ENCODE data around the gene SERTAD2. TPM values are rescaled to one million over a fixed set of nuclear protein-coding genes. Genes with fewer than 3 reads are reported as not detected.

SERTAD2 gene
- total RNA-seq, 4 donors from 2014 or later, result 1.8 to 29.5 (median 8.9) TPM

DNA sequence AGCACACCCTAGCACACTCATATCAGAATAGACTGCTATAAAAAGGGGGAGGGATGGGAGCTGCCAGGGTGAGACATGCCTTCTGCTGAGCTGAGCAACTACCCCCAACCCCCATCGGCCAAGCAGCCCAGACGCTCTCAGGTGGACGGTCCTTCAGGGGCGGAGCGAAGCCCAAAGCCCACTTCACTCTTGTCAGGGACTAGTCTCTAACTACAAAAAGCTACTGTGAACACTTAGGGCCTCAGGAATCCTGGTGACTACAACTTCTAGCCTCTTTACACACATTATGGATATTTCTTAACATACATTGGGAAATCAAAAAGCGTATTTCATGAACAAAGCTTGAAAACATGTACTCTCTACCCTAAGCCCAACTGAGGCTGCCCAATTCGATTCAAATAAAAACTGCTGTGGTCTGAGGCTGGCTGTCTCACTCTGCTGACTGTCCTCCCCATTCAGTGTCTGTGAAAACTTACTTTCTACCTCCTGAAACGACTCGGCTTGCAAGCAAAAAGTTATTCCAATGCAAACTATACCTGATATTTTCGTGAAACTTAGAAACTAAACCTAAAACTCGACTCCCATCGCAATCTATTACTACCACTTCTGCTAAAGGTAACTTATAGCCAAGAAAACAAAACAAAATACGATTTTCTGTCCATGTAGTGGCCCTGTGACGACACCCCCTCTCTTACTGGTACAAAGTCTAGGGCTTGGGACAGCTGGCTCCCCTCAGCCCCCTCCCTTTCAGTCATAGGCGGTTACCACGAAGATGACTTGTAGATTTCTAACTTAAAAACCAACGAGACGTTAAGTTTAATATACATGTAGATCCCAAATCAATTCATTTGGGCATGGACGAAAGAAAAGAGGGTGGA lies 1.2 kb downstream of the SERTAD2 start:
- Histone ChIP-seq H3K27ac (peak overlapping the region; percentile 98 to 100), H3K27me3 (no peaks in the 10 kb centered on the region), H3K36me3 (no peaks in the 10 kb centered on the region), H3K4me3 (peak overlapping the region; percentile 82 to 98), H3K9me3 (no peaks in the 10 kb centered on the region), H3K4me1 (no peaks in the 10 kb centered on the region)
- TF ChIP-seq, protein P1, sequence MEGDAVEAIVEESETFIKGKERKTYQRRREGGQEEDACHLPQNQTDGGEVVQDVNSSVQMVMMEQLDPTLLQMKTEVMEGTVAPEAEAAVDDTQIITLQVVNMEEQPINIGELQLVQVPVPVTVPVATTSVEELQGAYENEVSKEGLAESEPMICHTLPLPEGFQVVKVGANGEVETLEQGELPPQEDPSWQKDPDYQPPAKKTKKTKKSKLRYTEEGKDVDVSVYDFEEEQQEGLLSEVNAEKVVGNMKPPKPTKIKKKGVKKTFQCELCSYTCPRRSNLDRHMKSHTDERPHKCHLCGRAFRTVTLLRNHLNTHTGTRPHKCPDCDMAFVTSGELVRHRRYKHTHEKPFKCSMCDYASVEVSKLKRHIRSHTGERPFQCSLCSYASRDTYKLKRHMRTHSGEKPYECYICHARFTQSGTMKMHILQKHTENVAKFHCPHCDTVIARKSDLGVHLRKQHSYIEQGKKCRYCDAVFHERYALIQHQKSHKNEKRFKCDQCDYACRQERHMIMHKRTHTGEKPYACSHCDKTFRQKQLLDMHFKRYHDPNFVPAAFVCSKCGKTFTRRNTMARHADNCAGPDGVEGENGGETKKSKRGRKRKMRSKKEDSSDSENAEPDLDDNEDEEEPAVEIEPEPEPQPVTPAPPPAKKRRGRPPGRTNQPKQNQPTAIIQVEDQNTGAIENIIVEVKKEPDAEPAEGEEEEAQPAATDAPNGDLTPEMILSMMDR (IDR thresholded peaks at IDR 0.05), result no peak
- peak in 1 of 2 donors; percentile 21 for TF ChIP-seq POLR2A (IDR thresholded peaks at IDR 0.05)
- peak; percentile 44 to 59 for DNase-seq
- intact Hi-C loops (cut with DNase I; ENCODE audit: low total_unique reads), result loop anchor here (10.0 kb wide), 1 partner anchor 112 kb away; no protein-coding TSS in a partner anchor

DNA sequence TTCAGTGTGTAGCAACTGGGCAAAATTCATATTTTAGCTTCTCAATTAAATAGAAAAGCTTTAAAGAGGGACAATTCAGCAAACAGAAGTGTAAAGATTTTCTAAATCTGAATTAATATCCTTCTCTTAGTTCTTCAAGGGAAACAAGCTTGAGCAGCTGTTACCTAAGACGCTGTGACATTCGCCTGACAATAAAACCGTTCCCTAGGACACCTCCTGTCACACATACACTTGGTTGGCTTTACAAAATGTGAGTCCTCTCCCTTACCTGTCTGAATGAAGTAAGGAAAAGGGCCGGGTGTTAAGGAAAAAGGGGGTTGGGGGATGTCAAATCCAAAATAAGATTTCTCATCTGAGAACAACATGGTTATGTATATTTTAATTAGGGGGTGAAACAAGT lies 2.1 kb downstream of the SERTAD2 start:
- H3K27me3 ChIP-seq, result no peaks in the 10 kb centered on the region
- H3K4me3 ChIP-seq, result no peak overlapping the region
- H3K27ac ChIP-seq, result peak overlapping the region; percentile 98 to 100
- no peaks in the 10 kb centered on the region for H3K4me1 ChIP-seq
- DNase-seq, result no peak
- TF ChIP-seq POLR2A (IDR thresholded peaks at IDR 0.05), result no peak
- TF ChIP-seq, protein P1 (IDR thresholded peaks at IDR 0.05), result no peak
- no peaks in the 10 kb centered on the region for H3K9me3 ChIP-seq
- no peaks in the 10 kb centered on the region for H3K36me3 ChIP-seq
- intact Hi-C loops (cut with DNase I; ENCODE audit: low total_unique reads), result loop anchor here (10.0 kb wide), 1 partner anchor 113 kb away; no protein-coding TSS in a partner anchor

DNA sequence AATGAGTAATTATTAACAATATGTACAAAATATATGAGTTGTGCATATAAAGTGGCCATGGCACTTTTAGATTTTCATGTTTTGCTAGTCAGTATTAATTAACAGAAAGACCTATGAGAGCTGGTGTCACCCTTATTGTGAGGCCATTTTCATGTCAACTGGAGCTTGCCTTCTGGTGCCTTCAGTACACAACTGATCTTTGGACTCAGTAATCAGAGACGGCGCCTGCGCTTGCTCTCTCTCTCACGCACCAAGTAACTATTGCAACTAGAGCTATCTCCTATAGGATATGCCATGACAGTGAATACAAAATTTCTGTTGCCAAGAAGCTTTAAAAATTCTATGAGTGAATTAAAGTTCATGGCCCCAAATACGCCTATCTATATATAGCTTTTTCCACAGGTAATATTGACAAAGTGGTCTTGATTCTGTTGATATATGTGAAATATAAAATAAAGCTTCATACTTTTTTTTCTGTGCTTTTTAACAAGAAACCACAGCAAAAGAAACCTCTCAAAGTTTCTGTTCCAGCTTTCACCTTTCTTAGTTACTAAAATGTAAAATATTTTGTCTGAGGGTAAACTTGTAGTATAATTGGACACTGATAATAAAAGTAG lies 2.9 kb downstream of the SERTAD2 start:
- DNase-seq, result no peak
- intact Hi-C loops (cut with DNase I; ENCODE audit: low total_unique reads), result loop anchor here (10.0 kb wide), 1 partner anchor 114 kb away; no protein-coding TSS in a partner anchor
- Histone ChIP-seq H3K4me1 (peaks cover 0 to 2% of the 10 kb centered on the region in 2 donors), H3K9me3 (no peaks in the 10 kb centered on the region), H3K27ac (no peak overlapping the region), H3K27me3 (no peaks in the 10 kb centered on the region), H3K36me3 (no peaks in the 10 kb centered on the region), H3K4me3 (no peak overlapping the region)
- TF ChIP-seq POLR2A (IDR thresholded peaks at IDR 0.05), result no peak
- TF ChIP-seq, protein P1 (IDR thresholded peaks at IDR 0.05), result no peak

DNA sequence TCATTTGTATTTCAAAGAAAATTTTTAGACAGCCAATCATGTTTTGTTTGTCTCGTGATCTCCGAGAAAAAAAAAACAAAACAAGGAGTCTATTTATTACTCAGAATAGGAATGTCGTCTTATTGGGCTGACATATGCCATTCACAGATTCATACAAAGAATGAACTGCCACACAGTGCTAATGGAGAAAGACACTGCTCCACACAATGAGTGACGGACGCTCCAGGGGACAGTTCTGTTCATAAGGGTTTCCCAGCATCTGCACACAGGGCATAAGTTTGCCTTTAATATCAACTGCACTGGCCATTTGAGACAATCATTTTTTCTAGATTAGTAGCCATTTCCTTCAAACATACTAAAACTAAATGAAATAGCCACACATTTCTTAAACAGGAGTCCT lies 3.4 kb downstream of the SERTAD2 start:
- TF ChIP-seq POLR2A (IDR thresholded peaks at IDR 0.05), result no peak
- TF ChIP-seq, protein P1 (IDR thresholded peaks at IDR 0.05), result no peak
- H3K27ac ChIP-seq, result no peak overlapping the region
- no peaks in the 10 kb centered on the region for H3K36me3 ChIP-seq
- no peaks in the 10 kb centered on the region for H3K9me3 ChIP-seq
- peaks cover 0 to 7% of the 10 kb centered on the region in 2 donors for H3K4me1 ChIP-seq
- intact Hi-C loops (cut with DNase I; ENCODE audit: low total_unique reads), result loop anchor here (10.0 kb wide), 1 partner anchor 115 kb away; no protein-coding TSS in a partner anchor
- DNase-seq, result no peak
- no peaks in the 10 kb centered on the region for H3K27me3 ChIP-seq
- H3K4me3 ChIP-seq, result no peak overlapping the region

DNA sequence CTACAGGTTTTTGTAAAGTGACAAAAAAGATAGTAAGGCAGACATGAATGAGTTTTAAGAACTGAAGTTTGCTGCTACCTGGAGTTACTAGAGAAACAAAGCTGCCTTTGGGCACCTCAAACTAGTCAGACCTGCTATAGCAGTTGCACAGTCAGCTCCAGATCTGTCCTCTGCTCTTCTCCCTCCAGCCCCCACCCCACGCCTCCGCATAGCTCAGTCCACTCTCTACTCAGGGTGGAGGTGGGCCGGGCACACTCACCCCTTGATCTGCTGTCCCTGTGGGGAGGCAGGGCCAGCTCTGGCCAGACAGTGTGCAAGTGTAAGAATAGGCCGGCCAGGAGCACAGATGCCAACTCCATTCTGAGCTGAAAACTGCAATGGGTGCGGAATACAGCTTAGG lies 4.1 kb downstream of the SERTAD2 start:
- H3K27me3 ChIP-seq, result no peaks in the 10 kb centered on the region
- intact Hi-C loops (cut with DNase I; ENCODE audit: low total_unique reads), result loop anchor here (2.0 to 10.0 kb wide), 2 partner anchors 115 to 217 kb away; no protein-coding TSS in a partner anchor
- H3K36me3 ChIP-seq, result no peaks in the 10 kb centered on the region
- DNase-seq, result no peak
- peaks cover 0 to 7% of the 10 kb centered on the region in 2 donors for H3K4me1 ChIP-seq
- TF ChIP-seq, protein P1 (IDR thresholded peaks at IDR 0.05), result no peak
- no peak for TF ChIP-seq POLR2A (IDR thresholded peaks at IDR 0.05)
- H3K9me3 ChIP-seq, result no peaks in the 10 kb centered on the region
- no peak overlapping the region for H3K4me3 ChIP-seq
- no peak overlapping the region for H3K27ac ChIP-seq
